Mammary epithelial cell (primary cell): ENCODE measurements around the gene SMCO4.

Source experiments
- EZH2 ChIP-seq: IDR thresholded peaks from 2 replicates; pipeline ENCODE4 v1.6.1; 2012; ENCODE audit warnings: low read length, inconsistent platforms, borderline replicate concordance
- TF ChIP-seq, protein P1 (sequence below), 2 donors: IDR thresholded peaks in 1 of 2; conservative IDR thresholded peaks in 1 of 2; 2 replicates each; pipeline ENCODE4 v1.5.1; 2011 to 2012; ENCODE audit warnings: inconsistent platforms in 2 of 2, low read length in 2 of 2, mild to moderate bottlenecking in 2 of 2, control low read depth in 1 of 2, low read depth in 1 of 2; ENCODE audit not compliant: insufficient read depth in 1 of 2; ENCODE audit errors: extremely low read depth in 1 of 2

DNA sequence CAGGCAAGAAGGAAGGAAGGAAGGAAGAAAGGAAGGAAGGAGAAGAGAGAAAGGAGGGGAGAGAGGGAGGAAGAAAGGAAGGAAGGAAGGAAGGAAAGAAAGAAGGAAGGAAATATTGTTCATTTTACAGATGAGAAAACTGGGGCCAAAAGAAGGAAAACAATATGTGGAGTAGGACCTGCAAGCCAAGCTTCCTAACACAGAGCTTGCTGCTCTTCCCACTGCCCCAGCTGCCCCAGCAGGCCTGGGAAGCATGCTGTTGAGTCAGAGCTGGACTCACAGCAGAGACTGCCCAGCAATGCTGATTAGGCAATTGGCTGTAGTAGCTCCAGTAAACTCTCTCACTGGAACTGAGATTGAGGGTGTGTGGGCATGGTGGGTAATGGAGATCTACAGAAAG is 42.6 kb upstream of the SMCO4 start:
- TF ChIP-seq, protein P1, sequence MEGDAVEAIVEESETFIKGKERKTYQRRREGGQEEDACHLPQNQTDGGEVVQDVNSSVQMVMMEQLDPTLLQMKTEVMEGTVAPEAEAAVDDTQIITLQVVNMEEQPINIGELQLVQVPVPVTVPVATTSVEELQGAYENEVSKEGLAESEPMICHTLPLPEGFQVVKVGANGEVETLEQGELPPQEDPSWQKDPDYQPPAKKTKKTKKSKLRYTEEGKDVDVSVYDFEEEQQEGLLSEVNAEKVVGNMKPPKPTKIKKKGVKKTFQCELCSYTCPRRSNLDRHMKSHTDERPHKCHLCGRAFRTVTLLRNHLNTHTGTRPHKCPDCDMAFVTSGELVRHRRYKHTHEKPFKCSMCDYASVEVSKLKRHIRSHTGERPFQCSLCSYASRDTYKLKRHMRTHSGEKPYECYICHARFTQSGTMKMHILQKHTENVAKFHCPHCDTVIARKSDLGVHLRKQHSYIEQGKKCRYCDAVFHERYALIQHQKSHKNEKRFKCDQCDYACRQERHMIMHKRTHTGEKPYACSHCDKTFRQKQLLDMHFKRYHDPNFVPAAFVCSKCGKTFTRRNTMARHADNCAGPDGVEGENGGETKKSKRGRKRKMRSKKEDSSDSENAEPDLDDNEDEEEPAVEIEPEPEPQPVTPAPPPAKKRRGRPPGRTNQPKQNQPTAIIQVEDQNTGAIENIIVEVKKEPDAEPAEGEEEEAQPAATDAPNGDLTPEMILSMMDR (conservative IDR thresholded peaks at IDR 0.05 in 1 of 2, IDR thresholded peaks at IDR 0.05 in 1 of 2; ENCODE audit: extremely low read depth in 1 of 2, insufficient read depth in 1 of 2, low read depth in 1 of 2, low read length in 2 of 2): no peak
- TF ChIP-seq EZH2: no peak
